Superior temporal gyrus (tissue), 1 donor: ENCODE data around the gene OR5AR1.
A peak's percentile ranks its signal among the peaks of the same experiment; 100 is the strongest.
"Not testable (repeated sequence)": the region's sequence is repeated elsewhere in the genome, so short reads cannot be mapped to it uniquely, and the experiment has no call there.

Experiments
- DNase-seq: peaks from one replicate; pipeline ENCODE4 v3.0.0-alpha.2; 2016; ENCODE audit errors: extremely low spot score

The OR5AR1 gene

GRCh38 chr11:56663386-56663785, at the start of gene OR5AR1:
Gene OR5AR1, plus strand, starts transcription at chr11:56663686. Its CDS starts 0 bp downstream, at chr11:56663686.
- DNase-seq = no peak

GRCh38 chr11:56624661-56625110, 38.8 kb upstream of the OR5AR1 start:
- DNase-seq = peak; percentile 71

- DNase-seq = no peak
Observed at GRCh38 chr11:56625946-56626345, 37.5 kb upstream of the OR5AR1 start.

GRCh38 chr11:56632329-56632728, 31.2 kb upstream of the OR5AR1 start:
- no peak for DNase-seq

- no peak for DNase-seq
Observed at GRCh38 chr11:56636861-56637260, 26.6 kb upstream of the OR5AR1 start.

GRCh38 chr11:56637500-56637899, 26.0 kb upstream of the OR5AR1 start:
- DNase-seq = no peak

- no peak for DNase-seq
Observed at GRCh38 chr11:56642339-56642738, 21.1 kb upstream of the OR5AR1 start, which contains the start of gene OR5AP2. Gene OR5AP2, minus strand, starts transcription at chr11:56642439. Its CDS starts 0 bp downstream, at chr11:56642439.

GRCh38 chr11:56659755-56660154, 3.7 kb upstream of the OR5AR1 start:
- no peak for DNase-seq

- DNase-seq = no peak
Observed at GRCh38 chr11:56670984-56671383, 7.5 kb downstream of the OR5AR1 start.

GRCh38 chr11:56688554-56689100, 25.1 kb downstream of the OR5AR1 start:
- no peak for DNase-seq

GRCh38 chr11:56691179-56691578, 27.7 kb downstream of the OR5AR1 start:
- not testable (repeated sequence) for DNase-seq

- no peak for DNase-seq
Observed at GRCh38 chr11:56693428-56693827, 29.9 kb downstream of the OR5AR1 start.

- DNase-seq = no peak
Observed at GRCh38 chr11:56698795-56699194, 35.3 kb downstream of the OR5AR1 start, which contains the start of gene OR9G1. Gene OR9G1, plus strand, starts transcription at chr11:56699095. Its CDS starts 1,293 bp downstream, at chr11:56700388.

GRCh38 chr11:56700242-56700913, 36.9 kb downstream of the OR5AR1 start:
- DNase-seq = no peak

- DNase-seq = no peak
Observed at GRCh38 chr11:56700914-56701485, 37.5 kb downstream of the OR5AR1 start.

GRCh38 chr11:56705784-56706396, 42.4 kb downstream of the OR5AR1 start:
- DNase-seq = no peak

- DNase-seq = no peak
Observed at GRCh38 chr11:56706486-56706885, 43.0 kb downstream of the OR5AR1 start.

GRCh38 chr11:56714206-56714605, 50.7 kb downstream of the OR5AR1 start:
- no peak for DNase-seq
